ENCODE results near the gene ANTXR2.

- TF ChIP-seq, protein P1, sequence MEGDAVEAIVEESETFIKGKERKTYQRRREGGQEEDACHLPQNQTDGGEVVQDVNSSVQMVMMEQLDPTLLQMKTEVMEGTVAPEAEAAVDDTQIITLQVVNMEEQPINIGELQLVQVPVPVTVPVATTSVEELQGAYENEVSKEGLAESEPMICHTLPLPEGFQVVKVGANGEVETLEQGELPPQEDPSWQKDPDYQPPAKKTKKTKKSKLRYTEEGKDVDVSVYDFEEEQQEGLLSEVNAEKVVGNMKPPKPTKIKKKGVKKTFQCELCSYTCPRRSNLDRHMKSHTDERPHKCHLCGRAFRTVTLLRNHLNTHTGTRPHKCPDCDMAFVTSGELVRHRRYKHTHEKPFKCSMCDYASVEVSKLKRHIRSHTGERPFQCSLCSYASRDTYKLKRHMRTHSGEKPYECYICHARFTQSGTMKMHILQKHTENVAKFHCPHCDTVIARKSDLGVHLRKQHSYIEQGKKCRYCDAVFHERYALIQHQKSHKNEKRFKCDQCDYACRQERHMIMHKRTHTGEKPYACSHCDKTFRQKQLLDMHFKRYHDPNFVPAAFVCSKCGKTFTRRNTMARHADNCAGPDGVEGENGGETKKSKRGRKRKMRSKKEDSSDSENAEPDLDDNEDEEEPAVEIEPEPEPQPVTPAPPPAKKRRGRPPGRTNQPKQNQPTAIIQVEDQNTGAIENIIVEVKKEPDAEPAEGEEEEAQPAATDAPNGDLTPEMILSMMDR (IDR thresholded peaks at IDR 0.05) = no peak
- TF ChIP-seq POLR2A (IDR thresholded peaks at IDR 0.05) = no peak
Observed at GRCh38 chr4:79982601-79983322, 90.3 kb downstream of the ANTXR2 start.

Measured in Peyer's patch (tissue), 4 donors.